Measurements from ENCODE around the gene TTLL11.

DNA sequence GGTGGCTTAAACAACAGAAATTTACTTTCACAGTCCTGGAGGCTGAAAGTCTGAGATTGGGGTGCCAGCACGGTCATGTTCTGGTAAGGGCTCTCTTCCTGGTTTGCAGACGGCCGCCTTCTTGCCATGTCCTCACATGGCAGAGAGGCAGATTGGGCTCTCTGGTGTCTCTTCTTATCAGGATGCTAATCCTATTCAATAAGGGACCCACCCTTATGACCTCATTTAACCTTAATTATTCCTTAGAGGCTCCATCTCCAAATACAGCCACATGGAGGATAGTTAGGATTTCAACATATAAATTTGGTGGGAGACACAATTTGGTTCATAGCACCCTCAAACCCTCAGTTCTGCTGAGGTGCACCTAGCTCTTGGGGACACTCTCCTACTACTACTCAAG is 261.2 kb downstream of the TTLL11 start:
- TF ChIP-seq POLR2A (IDR thresholded peaks at IDR 0.05), result no peak
- TF ChIP-seq CTCF (IDR thresholded peaks at IDR 0.05), result no peak

All from uterus (tissue), 2 donors.